HL-60/S4 (cell line): ENCODE data around the gene C2CD3.
"Not testable (repeated sequence)": the region's sequence is repeated elsewhere in the genome, so short reads cannot be mapped to it uniquely, and the experiment has no call there.

Experiments
- in situ Hi-C: fragments of 300-500 bp; cut with MboI; formaldehyde crosslinking; loops from 2 replicates; pipeline ENCODE4 v1.14.3; 2022; ENCODE audit warnings: low sequenced_read_pairs

The C2CD3 gene

DNA sequence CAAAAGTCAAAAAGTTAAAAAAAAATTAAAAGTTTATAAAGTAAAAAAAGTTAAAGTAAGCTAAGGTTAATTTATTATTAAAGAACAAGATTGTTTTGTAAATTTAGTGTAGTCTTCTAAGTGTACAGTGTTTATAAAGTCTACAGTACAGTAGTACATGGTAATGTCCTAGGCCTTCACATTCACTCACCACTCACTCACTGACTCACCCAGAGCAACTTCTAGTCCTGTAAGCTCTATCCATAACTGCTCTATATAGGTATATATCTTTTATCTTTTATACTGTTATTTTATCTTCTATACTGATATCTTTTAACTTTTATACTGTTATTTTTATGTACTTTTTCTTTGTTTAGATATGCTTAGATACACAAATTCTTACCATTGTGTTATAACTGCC, 11.2 kb downstream of the C2CD3 start:
- in situ Hi-C loops, result no loop called here

DNA sequence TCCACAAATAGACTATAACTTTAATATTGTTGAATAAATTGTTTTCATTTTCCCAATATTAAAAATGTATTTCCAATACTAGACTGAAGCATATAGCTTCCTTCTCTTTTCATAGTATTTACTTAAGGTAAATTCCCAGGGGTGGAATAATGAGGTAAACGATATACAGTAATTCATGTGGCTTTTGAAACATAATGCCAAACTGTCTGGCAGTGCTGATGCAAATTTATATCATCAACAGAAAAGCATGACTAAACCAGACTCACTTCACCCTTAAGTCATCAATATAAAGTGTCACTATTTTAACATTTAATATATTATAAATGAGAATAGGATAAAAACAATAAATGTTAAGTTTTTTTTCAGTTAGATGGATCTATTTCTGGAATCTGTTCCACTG, 13.6 kb downstream of the C2CD3 start:
- in situ Hi-C loops, result no loop called here

DNA sequence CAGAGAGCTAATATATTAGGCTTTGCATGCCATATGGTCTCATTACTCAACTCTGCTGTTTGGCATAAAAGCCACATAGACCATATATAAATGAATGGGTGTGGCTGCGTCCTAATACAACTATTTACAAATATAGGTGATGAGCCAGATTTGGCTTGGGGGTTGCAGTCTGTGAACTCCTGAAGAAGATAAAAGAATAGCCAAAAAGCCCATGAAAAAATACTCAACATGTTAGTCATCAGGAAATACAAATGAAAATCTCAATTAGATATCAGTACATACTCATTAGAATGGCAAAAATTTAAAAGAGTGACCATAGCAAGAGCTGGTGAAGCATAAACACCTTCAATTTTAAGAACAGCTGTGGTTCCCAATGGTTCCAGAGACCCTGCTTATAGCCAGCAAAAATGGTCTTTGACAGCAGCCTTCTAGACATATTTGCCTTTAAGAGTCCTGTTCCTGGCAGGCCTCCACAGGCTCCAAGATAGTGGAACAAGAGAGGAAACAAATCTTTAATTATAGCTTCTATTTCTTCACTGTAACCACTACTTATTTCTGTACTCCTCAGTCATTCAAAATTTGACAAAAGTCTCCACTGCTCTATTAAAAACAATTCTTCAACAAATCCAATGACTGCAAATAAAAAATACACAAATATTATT, 16.1 kb downstream of the C2CD3 start:
- in situ Hi-C loops, result no loop called here

DNA sequence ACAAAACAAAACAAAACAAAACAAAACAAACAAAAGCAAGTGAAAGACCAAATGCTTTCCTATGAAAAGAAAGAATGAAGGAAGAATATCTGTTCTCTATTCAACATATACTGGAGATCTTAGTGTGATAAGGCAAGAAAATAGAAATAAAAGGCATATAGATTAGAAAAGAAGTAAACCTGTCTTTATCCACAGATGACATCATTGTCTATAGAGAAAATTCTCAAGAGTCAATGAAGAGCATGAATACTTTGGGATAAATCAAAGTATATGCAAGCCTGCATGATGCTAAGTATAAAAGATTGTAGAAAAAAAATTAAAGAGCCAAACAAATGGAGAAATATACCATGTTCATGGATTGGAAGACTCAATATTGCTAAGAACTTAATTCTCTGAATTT, 17.6 kb downstream of the C2CD3 start:
- in situ Hi-C loops, result no loop called here

DNA sequence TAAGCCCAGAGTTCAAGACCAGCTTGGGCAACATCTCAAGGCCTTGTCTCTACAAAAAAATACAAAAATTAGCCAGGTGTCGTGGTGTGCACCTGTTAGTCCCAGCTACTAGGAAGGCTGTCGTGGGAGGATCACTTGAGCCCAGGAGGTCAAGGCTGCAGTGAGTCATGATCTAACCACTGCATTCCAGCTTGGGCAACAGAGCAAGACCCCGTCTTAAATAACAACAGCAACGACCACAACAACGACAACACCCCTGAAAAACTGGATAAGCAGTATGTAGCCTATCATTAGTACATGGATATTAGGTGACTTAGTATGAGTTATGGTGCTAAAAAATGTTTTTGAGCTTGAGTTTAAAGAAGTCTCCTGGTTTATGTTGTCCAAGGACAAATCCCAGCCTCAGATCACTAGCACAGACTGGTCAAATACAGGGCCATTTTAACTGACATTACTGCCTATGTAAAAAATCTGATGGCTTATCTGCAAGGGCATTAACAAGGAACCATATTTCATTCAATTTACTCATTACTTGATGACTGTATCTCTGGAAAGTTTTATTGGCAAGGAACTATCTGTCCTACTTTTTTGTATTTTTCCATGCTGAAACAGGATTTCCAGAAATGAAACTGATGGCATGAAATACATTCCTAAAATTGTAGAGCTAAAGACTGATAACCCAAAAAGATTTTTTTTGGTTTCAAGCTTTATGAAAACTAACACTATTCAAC, 23.4 kb downstream of the C2CD3 start:
- in situ Hi-C loops, result no loop called here

DNA sequence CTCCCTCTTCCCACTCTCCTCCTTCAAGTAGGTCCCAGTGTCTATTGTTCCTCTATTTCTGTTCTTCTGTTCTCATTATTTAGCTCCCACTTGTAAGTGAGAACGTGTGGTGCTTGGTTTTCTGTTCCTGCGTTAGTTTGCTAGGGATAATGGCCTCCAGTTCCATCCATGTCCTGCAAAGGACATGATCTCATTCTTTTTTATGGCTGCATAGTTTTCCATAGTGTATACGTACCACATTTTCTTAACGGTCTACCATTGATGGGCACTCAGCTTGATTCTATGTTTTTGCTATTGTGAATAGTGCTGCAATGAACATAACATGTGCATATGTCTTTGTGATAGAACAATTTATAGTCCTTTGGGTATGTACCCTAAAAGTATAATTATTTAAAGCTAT, 26.2 kb downstream of the C2CD3 start:
- in situ Hi-C loops, result no loop called here

DNA sequence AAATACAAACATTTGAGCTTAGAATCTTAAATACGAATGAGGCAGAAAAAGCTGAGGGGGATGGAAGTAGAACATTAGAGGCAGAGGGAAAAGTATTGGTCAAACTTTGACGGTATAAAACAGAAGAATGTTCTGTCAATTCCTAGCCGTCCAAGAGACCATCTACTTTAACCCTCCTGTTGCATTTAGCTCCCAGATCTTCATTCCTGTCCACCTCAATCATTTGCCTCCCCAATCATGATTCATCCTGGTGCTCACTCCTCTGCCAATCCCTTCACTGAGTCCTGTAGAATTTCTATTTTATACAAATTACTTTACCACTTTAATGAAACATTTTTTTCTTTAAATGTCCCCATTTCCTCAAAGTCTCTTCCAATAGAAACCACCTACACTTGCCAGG, 28.2 kb downstream of the C2CD3 start:
- in situ Hi-C loops, result no loop called here

DNA sequence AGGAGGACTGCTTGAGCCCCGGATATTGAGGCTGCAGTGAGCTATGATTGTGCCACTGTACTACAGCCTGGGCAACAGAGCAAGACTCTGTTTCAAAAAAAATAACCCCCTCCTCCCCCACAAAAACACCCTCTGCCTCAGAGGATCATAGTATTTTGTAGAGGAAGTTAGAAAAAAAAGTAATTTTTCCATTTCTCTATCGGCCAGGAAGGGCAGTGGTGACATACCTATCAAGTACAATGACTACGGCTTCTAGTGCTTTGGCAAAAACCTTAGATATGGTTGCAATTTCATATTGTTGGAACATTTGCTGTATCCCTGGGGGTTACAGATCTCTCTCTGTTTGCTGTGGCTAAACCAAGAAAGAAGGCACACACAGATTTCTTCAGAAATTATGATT, 28.9 kb downstream of the C2CD3 start:
- in situ Hi-C loops, result no loop called here

DNA sequence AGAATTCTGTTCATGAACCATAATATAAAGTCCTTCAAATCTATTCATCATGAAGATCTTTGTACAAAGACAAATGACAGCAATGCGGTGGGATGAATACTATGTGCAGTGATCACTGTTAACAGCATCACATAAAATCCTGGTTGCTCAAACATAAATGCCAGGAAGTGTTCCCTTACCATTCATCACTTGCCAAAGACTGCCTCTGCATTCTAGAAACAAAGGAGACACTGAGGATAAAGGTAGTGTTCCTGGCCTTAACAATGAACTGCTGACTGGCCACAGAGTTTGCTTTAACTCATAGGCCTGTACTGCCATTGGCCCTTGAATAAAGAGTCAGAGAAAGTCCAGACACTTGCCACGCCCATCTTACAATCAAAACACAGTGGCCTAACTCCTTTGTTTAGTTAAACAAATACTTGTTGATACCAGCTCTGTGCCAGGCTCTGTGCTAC, 29.5 kb downstream of the C2CD3 start:
- in situ Hi-C loops, result no loop called here

DNA sequence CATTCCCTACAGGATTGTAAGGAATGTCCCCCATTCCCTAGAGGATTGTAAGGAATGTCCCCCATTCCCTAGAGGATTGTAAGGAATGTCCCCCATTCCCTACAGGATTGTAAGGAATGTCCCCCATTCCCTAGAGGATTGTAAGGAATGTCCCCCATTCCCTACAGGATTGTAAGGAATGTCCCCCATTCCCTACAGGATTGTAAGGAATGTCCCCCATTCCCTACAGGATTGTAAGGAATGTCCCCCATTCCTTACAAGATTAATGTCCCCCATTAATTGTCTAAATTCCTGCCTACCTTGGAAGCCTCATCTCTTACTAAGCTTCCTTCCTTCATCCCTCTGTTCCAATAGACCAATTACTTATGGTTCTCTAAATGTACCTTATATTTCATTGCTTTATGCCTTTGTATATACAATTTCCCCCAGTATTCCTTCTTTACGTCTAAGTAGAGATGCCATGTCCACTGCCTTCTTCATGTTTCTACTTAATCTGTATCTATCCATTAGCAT, 30.8 kb downstream of the C2CD3 start:
- in situ Hi-C loops, result not testable (repeated sequence)

DNA sequence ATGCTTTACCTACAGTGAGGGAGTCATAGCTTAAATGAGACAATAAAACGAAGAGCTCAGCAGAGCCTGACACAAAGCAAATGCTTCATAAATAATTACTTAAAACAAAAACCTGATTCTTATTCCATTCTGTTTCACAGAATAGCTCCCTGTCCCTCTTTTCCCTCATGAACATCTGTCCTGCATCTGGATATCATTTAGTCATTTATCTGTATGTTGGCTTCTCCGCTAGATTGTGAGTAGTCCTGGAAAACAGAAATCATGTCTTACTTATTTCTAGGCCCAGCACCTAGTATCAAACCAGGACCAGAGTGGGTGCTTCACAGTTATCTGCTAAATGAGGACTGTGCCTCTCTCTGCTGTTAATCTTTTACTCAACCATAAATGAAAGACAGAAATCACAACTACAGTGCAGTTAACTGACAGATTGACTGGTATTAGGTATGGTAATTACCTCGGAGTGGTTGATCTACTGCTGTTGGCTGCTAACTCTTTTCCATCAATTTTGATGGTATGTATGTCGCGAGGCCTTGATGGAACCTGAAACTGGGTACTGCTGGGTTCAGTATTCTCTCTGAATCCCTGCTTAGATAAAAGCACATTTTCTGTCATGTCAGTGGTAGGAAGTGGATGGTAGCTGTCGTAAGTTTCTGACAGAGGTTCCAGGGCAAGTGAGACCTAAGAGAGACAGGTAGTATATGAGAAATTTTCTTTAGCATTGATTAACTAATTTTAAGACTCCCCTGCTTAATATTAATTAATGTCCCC, 31.5 kb downstream of the C2CD3 start:
- in situ Hi-C loops, result no loop called here

DNA sequence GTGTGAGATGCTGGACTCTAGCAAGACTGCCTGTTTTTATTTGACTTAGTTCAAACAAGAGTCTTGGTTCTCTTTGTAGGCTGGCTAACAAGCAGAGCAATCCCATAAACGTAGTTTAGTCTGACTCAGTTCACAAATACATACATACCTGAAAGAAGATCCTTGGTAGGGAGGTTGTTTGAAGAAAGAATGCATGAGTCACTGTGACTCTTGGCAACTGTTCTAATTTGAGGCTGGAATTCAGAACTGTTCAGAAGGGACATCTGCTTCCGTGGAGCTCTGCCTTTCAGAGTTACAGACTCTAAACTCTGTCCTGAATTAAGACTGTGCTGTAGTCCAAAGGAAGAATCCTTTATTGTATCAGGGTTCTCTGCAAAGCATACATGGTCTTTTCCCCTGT, 32.2 kb downstream of the C2CD3 start:
- in situ Hi-C loops, result no loop called here

DNA sequence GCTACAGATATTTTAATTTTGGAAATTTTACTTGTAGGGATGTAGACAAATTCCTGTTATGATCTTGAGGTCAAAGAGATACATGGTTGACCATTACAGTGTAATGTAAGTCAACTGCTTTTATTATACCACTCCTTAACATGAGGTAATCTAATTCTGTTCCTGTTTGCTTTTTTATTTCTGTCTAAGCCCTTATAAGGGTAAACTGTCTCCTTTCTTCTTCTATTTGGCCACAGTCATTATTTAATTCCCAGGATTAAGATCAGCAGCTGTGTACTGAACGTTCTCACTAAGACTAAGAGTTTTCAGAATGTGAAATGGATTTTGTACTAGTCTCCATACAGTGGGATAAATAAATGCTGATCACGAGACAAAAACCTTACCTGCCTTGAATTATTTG, 32.8 kb downstream of the C2CD3 start:
- in situ Hi-C loops, result no loop called here

DNA sequence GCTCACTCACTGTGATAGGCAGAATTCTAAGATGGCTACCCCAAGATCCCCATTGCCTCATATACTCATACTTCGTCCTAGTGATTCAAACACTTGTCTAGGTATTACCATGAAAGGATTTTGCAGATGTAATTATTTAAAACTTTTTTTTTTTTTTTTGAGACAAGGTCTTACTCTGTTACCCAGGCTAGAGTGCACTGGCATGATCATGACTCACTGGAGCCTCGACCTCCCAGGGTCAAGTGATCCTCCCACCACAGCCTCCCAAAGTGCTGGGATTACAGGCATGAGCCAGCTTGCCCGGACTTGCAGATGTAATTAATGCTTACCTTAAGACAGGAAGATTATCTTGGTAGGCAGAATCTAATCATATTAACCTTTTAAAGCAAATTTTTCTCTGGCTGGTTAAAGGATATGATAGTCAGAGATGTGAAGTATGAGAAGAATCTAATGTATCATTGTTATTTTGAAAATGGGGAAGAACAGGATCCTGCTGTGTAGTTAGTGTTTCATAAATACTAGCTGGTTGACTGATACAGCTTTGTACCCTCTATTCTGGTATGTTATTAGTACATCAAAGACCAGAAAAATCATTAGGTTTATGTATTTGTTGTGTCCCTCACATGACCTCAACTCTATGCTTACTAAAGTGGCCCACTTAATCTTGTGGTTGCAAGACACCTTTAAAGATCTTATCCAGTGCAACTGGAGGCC, 35.5 kb downstream of the C2CD3 start:
- in situ Hi-C loops, result no loop called here

DNA sequence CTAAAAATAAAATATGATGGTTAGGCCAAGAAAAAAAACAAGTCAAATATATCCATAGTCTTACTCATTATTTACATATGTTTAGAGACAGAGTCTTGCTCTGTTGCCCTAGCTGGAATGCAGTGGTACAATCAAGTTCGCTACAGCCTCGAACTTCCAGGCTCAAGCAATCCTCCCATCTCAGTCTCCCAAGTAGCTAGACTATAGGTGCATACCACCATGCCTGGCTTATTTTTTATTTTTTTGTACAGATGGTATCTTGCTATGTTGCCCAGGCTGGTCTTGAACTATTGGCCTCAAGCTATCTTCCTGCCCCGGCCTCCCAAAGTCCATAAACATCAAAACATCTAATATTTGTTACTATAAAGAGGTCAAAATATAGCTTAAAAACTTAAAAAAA, 36.1 kb downstream of the C2CD3 start:
- in situ Hi-C loops, result no loop called here

DNA sequence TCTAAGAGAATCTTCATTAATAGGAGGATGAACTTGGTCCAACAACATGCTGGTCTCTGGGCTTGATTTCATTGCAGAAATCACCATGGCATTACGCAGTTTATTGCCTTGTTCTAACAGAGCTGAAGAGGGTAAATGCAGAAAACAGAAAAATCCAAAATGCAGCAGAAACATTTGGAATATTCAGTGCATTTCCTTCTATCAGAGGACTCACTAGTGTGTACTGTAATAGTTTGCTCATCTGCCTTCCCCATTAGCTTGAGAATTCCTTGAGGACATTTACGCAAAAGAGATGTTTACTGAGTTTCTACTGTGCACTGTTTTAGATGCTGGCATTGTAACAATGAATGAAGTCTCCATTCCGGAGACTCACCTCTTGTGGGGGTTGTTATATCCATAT, 37.4 kb downstream of the C2CD3 start:
- in situ Hi-C loops, result no loop called here

DNA sequence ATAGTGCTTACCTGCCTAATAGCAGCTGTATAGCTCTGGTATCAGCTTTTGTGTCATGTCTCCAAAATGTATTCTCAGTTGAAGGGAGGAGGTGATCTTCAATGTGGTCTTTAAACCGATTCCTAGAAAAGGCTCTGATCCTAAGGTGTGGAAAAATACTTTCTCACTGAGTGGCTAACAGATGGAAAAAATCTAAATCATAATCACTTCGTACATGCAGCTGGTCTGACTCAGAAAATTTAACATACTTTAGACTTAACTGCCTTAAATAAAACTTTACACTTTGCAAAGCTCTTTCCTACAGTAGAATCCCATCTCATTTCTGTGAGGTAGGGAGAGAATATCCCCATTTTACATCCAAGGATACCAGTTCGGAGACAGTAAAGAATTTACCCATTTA, 38.0 kb downstream of the C2CD3 start:
- in situ Hi-C loops, result no loop called here

DNA sequence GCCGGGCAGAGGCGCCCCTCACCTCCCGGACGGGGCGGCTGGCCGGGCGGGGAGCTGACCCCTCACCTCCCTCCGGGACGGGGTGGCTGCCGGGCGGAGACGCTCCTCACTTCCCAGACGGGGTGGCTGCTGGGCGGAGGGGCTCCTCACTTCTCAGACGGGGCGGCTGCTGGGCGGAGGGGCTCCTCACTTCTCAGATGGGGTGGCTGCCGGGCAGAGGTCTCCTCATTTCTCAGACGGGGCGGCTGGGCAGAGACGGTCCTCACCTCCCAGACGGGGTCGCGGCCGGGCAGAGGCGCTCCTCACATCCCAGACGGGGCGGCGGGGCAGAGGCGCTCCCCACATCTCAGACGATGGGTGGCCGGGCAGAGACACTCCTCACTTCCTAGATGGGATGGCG, 41.7 kb downstream of the C2CD3 start:
- in situ Hi-C loops, result not testable (repeated sequence)

DNA sequence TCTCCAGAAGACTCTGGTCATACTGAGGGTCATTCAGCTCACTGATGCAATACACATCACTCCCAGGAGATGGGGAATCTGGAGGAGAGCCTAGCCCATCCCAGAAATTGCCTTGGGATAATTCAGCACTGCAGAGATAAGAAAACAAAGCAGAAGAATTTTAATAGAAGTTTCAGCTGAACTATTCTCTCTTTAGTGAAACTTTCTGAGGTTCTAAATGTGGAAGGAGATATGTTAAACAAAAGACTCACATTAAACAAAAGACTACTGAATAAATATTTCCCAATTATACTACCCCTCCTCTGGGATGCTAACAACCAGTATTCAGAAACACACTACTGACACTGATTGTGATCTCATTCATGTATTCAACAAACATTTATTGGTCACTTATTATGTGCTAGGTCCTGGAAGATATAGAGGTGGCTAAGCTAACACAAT, 47.8 kb downstream of the C2CD3 start:
- in situ Hi-C loops, result no loop called here

DNA sequence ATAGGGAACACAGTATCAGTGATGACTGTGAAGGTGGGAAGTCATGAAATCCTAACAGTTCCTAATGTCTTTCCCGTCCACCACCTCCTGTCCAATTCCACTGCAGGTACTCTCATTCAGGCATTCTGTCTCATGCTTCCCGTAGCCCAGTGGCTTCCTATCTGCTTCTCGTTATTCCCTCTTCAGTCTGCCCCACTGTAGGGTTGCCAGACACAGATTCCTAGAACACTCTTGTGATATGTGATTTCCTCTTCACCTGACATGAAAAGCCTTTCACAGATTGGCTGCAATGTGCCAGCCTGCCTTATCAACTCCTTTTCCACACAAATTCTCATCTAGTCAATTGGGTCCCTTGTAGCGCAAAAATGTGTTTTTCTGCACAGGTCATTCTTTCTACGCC, 49.0 kb downstream of the C2CD3 start:
- in situ Hi-C loops, result no loop called here
